GM12878 (cell line): ENCODE measurements around the gene CENPC. TPM values are rescaled to one million over a fixed set of nuclear protein-coding genes. Genes with fewer than 3 reads are reported as not detected.
A peak's percentile ranks its signal among the peaks of the same experiment; 100 is the strongest.
"Not testable (repeated sequence)": the region's sequence is repeated elsewhere in the genome, so short reads cannot be mapped to it uniquely, and the experiment has no call there.

Experiments
- ATAC-seq: fragments of 200-7000 bp; cut with Tn5 transposase; 3 replicates; pipeline ENCODE4 v1.9.1; 2020; ENCODE audit warnings: mild to moderate bottlenecking, moderate library complexity
- BruUV-seq: library from RNA; stranded (reverse); fragments of 400-500 nt; replicated peaks from 2 replicates; lab custom pipeline; 2021; lab: Mats Ljungman, UMichigan
- CTCF ChIA-PET: fragments of 300-600 bp; sonication (Branson Sonifier 250); formaldehyde crosslinking; extraction: SDS; loops from one replicate; lab custom pipeline; 2021; ENCODE audit warnings: inconsistent platforms; lab: Yijun Ruan, JAX
- POLR2A ChIA-PET: fragments of 350-600 bp; formaldehyde crosslinking; extraction: SDS; loops from one replicate; lab custom pipeline; 2021; ENCODE audit warnings: inconsistent platforms; lab: Charles Lee
- RAD21 ChIA-PET: fragments of 300-600 bp; sonication (Branson Sonifier 250); formaldehyde crosslinking; loops from one replicate; lab custom pipeline; 2023; ENCODE audit warnings: antibody characterized with exemption; ENCODE audit not compliant: unreplicated experiment; lab: Charles Lee
- SMC1A ChIA-PET: fragments of 300-600 bp; sonication (Branson Sonifier 250); formaldehyde crosslinking; loops from one replicate; lab custom pipeline; 2023; ENCODE audit not compliant: unreplicated experiment, uncharacterized antibody; lab: Charles Lee
- DNase-seq: peaks from one replicate; pipeline ENCODE4 v3.0.0-alpha.2; 2011; ENCODE audit warnings: low read depth, low spot score
- FAIRE-seq: peaks from 3 replicates; lab custom pipeline; 2011; peaks lifted over from hg19 to GRCh38; lab: Jason Lieb, UNC
- H2AFZ ChIP-seq: 2 replicates; pipeline ENCODE4 v1.6.0; 2011; ENCODE audit warnings: low read depth, low read length, control low read depth; ENCODE audit not compliant: control insufficient read depth
- H3K27ac ChIP-seq: 2 replicates; pipeline ENCODE4 v1.5.1; 2011; ENCODE audit warnings: control low read depth; ENCODE audit not compliant: control insufficient read depth, insufficient read depth
- H3K27me3 ChIP-seq, 2 experiments: replicated peaks in 1 of 2; 2 replicates each; pipeline versions ENCODE4 v1.6.0 to v1.6.1; 2011; ENCODE audit warnings: low read length in 1 of 2; ENCODE audit not compliant: control insufficient read depth in 2 of 2, insufficient read depth in 2 of 2
- H3K36me3 ChIP-seq, 2 experiments: 2 replicates each; pipeline ENCODE4 v1.5.1; 2011; ENCODE audit warnings: low read length in 1 of 2; ENCODE audit not compliant: control insufficient read depth in 2 of 2, insufficient read depth in 2 of 2
- H3K4me1 ChIP-seq: 2 replicates; pipeline ENCODE4 v1.6.1; 2011; ENCODE audit warnings: mild to moderate bottlenecking, low read length, moderate library complexity, mixed read lengths; ENCODE audit not compliant: control insufficient read depth, insufficient read depth
- H3K4me2 ChIP-seq: 2 replicates; pipeline ENCODE4 v1.6.0; 2011; ENCODE audit warnings: control low read depth; ENCODE audit not compliant: control insufficient read depth, insufficient read depth
- H3K4me3 ChIP-seq: fragments of 200-600 bp; sonication (generic); 2 replicates; pipeline ENCODE4 v1.5.1; 2016
- H3K79me2 ChIP-seq: 2 replicates; pipeline ENCODE4 v1.6.0; 2011; ENCODE audit warnings: low read length; ENCODE audit not compliant: control insufficient read depth, insufficient read depth
- H3K9ac ChIP-seq: 2 replicates; pipeline ENCODE4 v1.8.0; 2011; ENCODE audit warnings: low read length, control low read depth, mixed read lengths; ENCODE audit not compliant: control insufficient read depth, insufficient read depth
- H3K9me3 ChIP-seq: replicated peaks from 3 replicates; pipeline ENCODE4 v1.5.1; 2011; ENCODE audit warnings: mild to moderate bottlenecking, low read length; ENCODE audit not compliant: control insufficient read depth, insufficient read depth
- H4K20me1 ChIP-seq: 2 replicates; pipeline ENCODE4 v1.6.0; 2011; ENCODE audit not compliant: control insufficient read depth, insufficient read depth
- CEBPB ChIP-seq, 2 experiments: fragments of 150-350 bp in 1 of 2; IDR thresholded peaks; 2 replicates each; pipeline ENCODE4 v1.6.1; 2012 to 2014; ENCODE audit warnings: low read depth in 2 of 2, low read length in 2 of 2, borderline replicate concordance in 1 of 2, inconsistent platforms in 1 of 2
- EZH2 ChIP-seq: IDR thresholded peaks from 2 replicates; pipeline ENCODE4 v1.6.1; 2012; ENCODE audit warnings: low read depth, mild to moderate bottlenecking, control low read depth, inconsistent platforms, low read length, borderline replicate concordance; ENCODE audit not compliant: control insufficient read depth
- NFXL1 ChIP-seq: fragments of 450-650 bp; IDR thresholded peaks from 2 replicates; pipeline ENCODE4 v1.6.1; 2017; ENCODE audit warnings: antibody characterized with exemption, mild to moderate bottlenecking, borderline replicate concordance
- NRF1 ChIP-seq: conservative IDR thresholded peaks from 2 replicates; pipeline ENCODE4 v1.6.1; 2011; ENCODE audit warnings: mild to moderate bottlenecking, low read depth, low read length, improper control_type of control experiment
- PML ChIP-seq: IDR thresholded peaks from 2 replicates; pipeline ENCODE4 v1.6.1; 2012; ENCODE audit warnings: low read length, inconsistent platforms
- POLR2AphosphoS2 ChIP-seq: IDR thresholded peaks from 2 replicates; pipeline ENCODE4 v1.6.1; 2011; ENCODE audit warnings: low read depth, mild to moderate bottlenecking, low read length, improper control_type of control experiment, moderate library complexity
- SMAD5 ChIP-seq: IDR thresholded peaks from 2 replicates; pipeline ENCODE4 v1.6.1; 2016; ENCODE audit warnings: antibody characterized with exemption, low read depth
- TBL1XR1 ChIP-seq: IDR thresholded peaks from 2 replicates; pipeline ENCODE4 v1.6.1; 2012; ENCODE audit warnings: low read depth, low read length, improper control_type of control experiment
- WGBS: methylation state at CpG from one replicate; pipeline ENCODE4 v1.1.6; 2016; ENCODE audit warnings: low lambda C conversion rate; ENCODE audit not compliant: insufficient replicate concordance, insufficient coverage; ENCODE audit errors: missing lambda C conversion rate; 5-methylcytosine and 5-hydroxymethylcytosine counted together
- in situ Hi-C: fragments of 300-500 bp; cut with MboI; formaldehyde crosslinking; loops from 9 replicates; pipeline ENCODE4 v1.14.3; 2018; ENCODE audit warnings: mixed read lengths
- intact Hi-C: fragments of 100-400 bp; cut with micrococcal nuclease; formaldehyde crosslinking; loops from one replicate; pipeline ENCODE4 v1.14.2; 2022; ENCODE audit not compliant: unreplicated experiment
- polyA plus RNA-seq, 11 experiments: library from polyadenylated mRNA; depleted of rRNA in 4 of 11; unstranded in 6 of 11; stranded (reverse) in 5 of 11; fragments of >200 nt; fragmentation: Nextera tagmentation in 4 of 11; fragmentation: Illumina TruSeq in 1 of 11; extraction: Ambion mirVana in 4 of 11; extraction: Trizol in 1 of 11; gene quantifications; 1 replicate in 1 of 11; 2 replicates in 10 of 11; pipeline versions ENCODE4 v1.2.1 to v1.2.3, GENCODE V29; 2011 to 2016; ENCODE audit warnings: inconsistent platforms in 2 of 11, missing spikeins in 2 of 11, low read depth in 1 of 11
- total RNA-seq, 4 experiments: library from RNA; depleted of rRNA in 3 of 4; stranded (reverse); fragments of >200 nt in 3 of 4; fragmentation: Illumina TruSeq in 1 of 4; extraction: Trizol in 1 of 4; gene quantifications; 2 replicates each; pipeline versions ENCODE4 v1.2.1 to v1.2.3, GENCODE V29; 2013 to 2021
- TF ChIP-seq, protein P1 (sequence below), 3 experiments: IDR thresholded peaks in 2 of 3; conservative IDR thresholded peaks in 1 of 3; 2 replicates each; pipeline ENCODE4 v1.5.1; 2011; ENCODE audit warnings: low read depth in 3 of 3, low read length in 3 of 3, mild to moderate bottlenecking in 3 of 3, control low read depth in 2 of 3, moderate library complexity in 2 of 3, inconsistent platforms in 1 of 3, mixed read lengths in 1 of 3; ENCODE audit not compliant: control insufficient read depth in 2 of 3, insufficient read depth in 1 of 3; ENCODE audit errors: extremely low read depth in 1 of 3

CENPC gene
- total and polyA plus RNA-seq, 10 of the 15 experiments (the other 5 are each of a cell fraction or from before 2014, with no cell fraction given), result 13.1 to 34.9 (median 20.3) TPM

DNA sequence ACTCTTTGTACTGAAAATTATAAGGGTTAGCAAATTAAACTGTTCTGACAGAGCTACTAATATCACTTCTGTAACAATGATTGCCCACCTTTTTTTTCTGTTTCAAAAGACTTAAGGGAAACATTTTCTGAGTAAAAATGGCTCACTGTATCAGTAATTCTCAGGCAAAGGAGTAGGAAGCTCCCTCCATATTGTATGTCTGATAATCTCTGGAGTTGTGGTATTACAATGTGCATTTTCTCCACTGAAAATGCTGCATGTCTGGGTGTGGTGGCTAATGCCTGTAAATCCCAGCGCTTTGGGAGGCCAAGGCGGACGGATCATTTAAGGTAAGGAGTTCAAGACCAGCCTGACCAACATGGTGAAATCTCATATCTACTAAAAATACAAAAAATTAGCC is 8.8 kb upstream of the CENPC start:
- Histone ChIP-seq H2AFZ (no peak overlapping the region), H3K9ac (no peak overlapping the region), H3K4me3 (no peak overlapping the region), H4K20me1 (no peaks in the 10 kb centered on the region), H3K79me2 (no peaks in the 10 kb centered on the region; the same call in 1 of the 2 replicates), H3K4me2 (no peak overlapping the region), H3K4me1 (peaks cover 4% of the 10 kb centered on the region; the same call in 1 of the 2 replicates), H3K36me3 (no peaks in the 10 kb centered on the region), H3K27me3 (no peaks in the 10 kb centered on the region), H3K27ac (no peak overlapping the region), H3K9me3 (no peaks in the 10 kb centered on the region)
- intact Hi-C loops, result no loop called here
- in situ Hi-C loops, result no loop called here
- ChIA-PET CTCF (interaction anchor here (1.2 to 7.3 kb wide), 4 partner anchors 70 to 357 kb away, joined by 3 to 60 read pairs (median 4); no protein-coding TSS in a partner anchor), SMC1A (interaction anchor here (0.9 to 6.7 kb wide), 9 partner anchors 20 to 364 kb away, joined by 3 to 33 read pairs (median 3); partner anchors contain the start of gene UBA6), POLR2A (no interaction called here), RAD21 (interaction anchor here (1.7 kb wide), 1 partner anchor 9 kb away, joined by 3 read pairs; no protein-coding TSS in a partner anchor)
- BruUV-seq, result no TSS peak
- DNase-seq, result no peak
- no peak for ATAC-seq
- no peak for TF ChIP-seq POLR2AphosphoS2
- TF ChIP-seq TBL1XR1, result no peak
- TF ChIP-seq SMAD5, result no peak
- no peak for TF ChIP-seq CEBPB (IDR thresholded peaks at IDR 0.05; ENCODE audit: borderline replicate concordance in 1 of 2, low read depth in 2 of 2, low read length in 2 of 2)
- no peak for TF ChIP-seq NRF1
- TF ChIP-seq, protein P1, sequence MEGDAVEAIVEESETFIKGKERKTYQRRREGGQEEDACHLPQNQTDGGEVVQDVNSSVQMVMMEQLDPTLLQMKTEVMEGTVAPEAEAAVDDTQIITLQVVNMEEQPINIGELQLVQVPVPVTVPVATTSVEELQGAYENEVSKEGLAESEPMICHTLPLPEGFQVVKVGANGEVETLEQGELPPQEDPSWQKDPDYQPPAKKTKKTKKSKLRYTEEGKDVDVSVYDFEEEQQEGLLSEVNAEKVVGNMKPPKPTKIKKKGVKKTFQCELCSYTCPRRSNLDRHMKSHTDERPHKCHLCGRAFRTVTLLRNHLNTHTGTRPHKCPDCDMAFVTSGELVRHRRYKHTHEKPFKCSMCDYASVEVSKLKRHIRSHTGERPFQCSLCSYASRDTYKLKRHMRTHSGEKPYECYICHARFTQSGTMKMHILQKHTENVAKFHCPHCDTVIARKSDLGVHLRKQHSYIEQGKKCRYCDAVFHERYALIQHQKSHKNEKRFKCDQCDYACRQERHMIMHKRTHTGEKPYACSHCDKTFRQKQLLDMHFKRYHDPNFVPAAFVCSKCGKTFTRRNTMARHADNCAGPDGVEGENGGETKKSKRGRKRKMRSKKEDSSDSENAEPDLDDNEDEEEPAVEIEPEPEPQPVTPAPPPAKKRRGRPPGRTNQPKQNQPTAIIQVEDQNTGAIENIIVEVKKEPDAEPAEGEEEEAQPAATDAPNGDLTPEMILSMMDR (IDR thresholded peaks at IDR 0.05 in 2 of 3, conservative IDR thresholded peaks at IDR 0.05 in 1 of 3; ENCODE audit: control insufficient read depth in 2 of 3, extremely low read depth in 1 of 3, insufficient read depth in 1 of 3, low read depth in 3 of 3, low read length in 3 of 3), result no peak
- no peak for TF ChIP-seq NFXL1
- no peak for TF ChIP-seq PML
- TF ChIP-seq EZH2, result no peak
- WGBS, result 97% methylated on average over 3 of the region's 3 CpGs
- FAIRE-seq, result no peak

DNA sequence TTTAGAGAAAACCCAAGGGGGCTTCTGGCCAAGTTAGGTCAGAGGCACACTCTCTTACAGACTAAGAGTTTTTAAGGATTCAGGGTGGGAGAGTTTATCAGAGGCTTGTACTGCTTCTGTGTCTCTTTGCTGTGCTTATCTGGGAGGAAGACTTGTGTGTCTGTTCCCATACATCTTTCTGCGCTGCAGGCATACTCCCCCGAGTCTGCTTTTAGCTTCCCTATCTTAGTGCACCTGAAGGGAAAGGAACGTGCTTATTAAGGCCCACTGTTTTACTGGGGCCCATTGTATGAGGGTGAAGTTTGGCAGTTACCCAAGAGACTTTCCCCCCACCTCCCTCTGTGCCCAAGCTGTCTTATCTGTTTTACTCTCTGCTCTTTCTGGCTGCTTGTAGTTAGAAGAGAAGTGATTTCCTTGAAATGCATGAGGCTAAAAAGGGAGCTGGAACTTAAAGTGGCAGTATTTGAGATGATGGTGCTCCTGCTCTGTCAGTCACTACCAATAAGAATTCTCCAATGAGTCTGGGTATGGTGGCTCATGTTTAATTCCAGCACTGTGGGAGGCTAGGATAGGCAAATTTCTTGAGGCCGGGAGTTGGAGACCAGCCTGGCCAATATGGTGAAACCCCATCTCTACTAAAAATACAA is 7.0 kb upstream of the CENPC start:
- H3K36me3 ChIP-seq, H3K79me2 ChIP-seq, H3K4me2 ChIP-seq, DNase-seq, H3K4me1 ChIP-seq, H3K9me3 ChIP-seq, H3K9ac ChIP-seq, intact Hi-C loops, H3K27ac ChIP-seq, FAIRE-seq, H3K4me3 ChIP-seq, in situ Hi-C loops, H3K27me3 ChIP-seq, BruUV-seq, H4K20me1 ChIP-seq, ATAC-seq: not testable (repeated sequence)
- SMC1A ChIA-PET, result interaction anchor here (1.0 to 6.7 kb wide), 16 partner anchors 16 to 359 kb away, joined by 3 to 33 read pairs (median 6); partner anchors contain the start of gene UBA6
- RAD21 ChIA-PET, result interaction anchor here (0.8 to 1.2 kb wide), 5 partner anchors 9 to 194 kb away, joined by 3 to 5 read pairs (median 3); no protein-coding TSS in a partner anchor
- 59% methylated on average over 4 of the region's 4 CpGs for WGBS
- H2AFZ ChIP-seq, result peak overlapping the region; percentile 51
- CTCF ChIA-PET, result interaction anchor here (0.9 to 7.3 kb wide), 6 partner anchors 11 to 360 kb away, joined by 3 to 60 read pairs (median 4); no protein-coding TSS in a partner anchor
- POLR2A ChIA-PET, result interaction anchor here (0.6 to 1.0 kb wide), 5 partner anchors 22 to 363 kb away, joined by 3 to 4 read pairs (median 3); no protein-coding TSS in a partner anchor
